Muscle layer of duodenum (tissue), 2 donors: ENCODE measurements around the gene PPIL3.
"Not testable (repeated sequence)": the region's sequence is repeated elsewhere in the genome, so short reads cannot be mapped to it uniquely, and the experiment has no call there.

Experiments used
- H3K27ac ChIP-seq: one replicate; pipeline ENCODE4 v1.7.0; 2013; ENCODE audit warnings: mild to moderate bottlenecking, low read length
- H3K27me3 ChIP-seq: one replicate; pipeline ENCODE4 v1.7.0; 2013; ENCODE audit warnings: low read depth, mild to moderate bottlenecking, control low read depth, low read length
- H3K36me3 ChIP-seq, 2 donors: one replicate each; pipeline ENCODE4 v1.7.0; 2013; ENCODE audit warnings: low read length in 2 of 2, control low read depth in 1 of 2, mild to moderate bottlenecking in 1 of 2; ENCODE audit not compliant: insufficient read depth in 2 of 2, control insufficient read depth in 1 of 2
- H3K4me1 ChIP-seq, 2 donors: one replicate each; pipeline ENCODE4 v1.7.0; 2013; ENCODE audit warnings: low read length in 2 of 2, mild to moderate bottlenecking in 2 of 2, control low read depth in 1 of 2, moderate library complexity in 1 of 2; ENCODE audit not compliant: insufficient read depth in 2 of 2, control insufficient read depth in 1 of 2
- H3K4me3 ChIP-seq, 2 donors: one replicate each; pipeline ENCODE4 v1.7.0; 2013; ENCODE audit warnings: low read length in 2 of 2, low read depth in 1 of 2, mild to moderate bottlenecking in 1 of 2
- H3K9me3 ChIP-seq, 2 donors: one replicate each; pipeline ENCODE4 v1.7.0; 2013; ENCODE audit warnings: low read length in 2 of 2, control low read depth in 1 of 2, mild to moderate bottlenecking in 1 of 2; ENCODE audit not compliant: control insufficient read depth in 1 of 2
- donor health status: healthy.

Gene PPIL3

DNA sequence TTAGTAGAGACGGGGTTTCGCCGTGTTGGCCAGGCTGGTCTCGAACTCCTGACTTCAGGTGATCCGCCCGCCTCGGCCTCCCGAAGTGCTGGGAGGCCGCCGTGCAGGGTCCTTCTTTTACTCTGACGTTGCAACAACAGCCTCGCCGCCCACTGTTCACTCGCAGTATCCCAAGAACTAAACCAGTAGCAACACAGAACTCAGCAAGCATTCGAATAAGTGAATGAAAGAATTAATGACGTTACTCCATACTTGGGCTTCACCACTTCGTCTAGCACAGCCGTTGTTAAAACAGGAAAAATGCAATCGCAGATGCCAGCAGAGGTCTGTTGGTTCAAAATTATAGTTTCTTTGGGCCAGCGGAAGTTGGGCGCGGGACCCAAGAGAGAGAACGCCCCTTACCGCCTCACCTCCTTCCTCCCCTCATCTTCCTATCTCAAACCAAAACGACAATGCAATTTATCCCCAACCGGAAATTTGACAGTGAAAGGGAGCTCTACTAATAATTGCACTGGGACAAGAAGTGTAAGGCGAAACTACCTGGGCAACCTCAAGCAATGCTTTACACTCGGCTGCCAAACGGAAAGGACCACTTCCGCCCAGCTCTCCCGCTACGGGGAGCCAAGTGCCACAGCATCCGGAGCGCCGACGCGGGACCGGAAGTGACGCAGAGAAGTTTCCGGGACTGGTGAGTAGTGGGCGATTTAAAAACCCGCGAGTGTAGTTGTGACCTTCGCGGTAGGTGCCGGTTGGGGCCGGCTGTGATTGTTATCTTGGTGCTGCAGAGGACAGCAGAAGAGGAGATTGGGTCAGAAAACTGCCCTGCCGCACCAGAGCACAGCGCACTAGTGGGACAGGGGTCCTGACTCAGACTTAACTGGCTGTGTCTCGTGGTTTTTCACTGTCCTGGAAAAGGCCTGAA is at the start of gene PPIL3, which contains the start of gene NIF3L1:
TSS of gene PPIL3 (minus strand) at position 374 of the 922 bp plus-strand sequence. CDS start 1,462 bp downstream, outside the sequence.
TSS of gene NIF3L1 (plus strand) at position 668 of the 922 bp plus-strand sequence. CDS start 2,573 bp downstream, outside the sequence.
- H3K4me3 ChIP-seq = peak within 1 kb of the TSS; percentile 83 to 99
- H3K4me1 ChIP-seq = peaks cover 0 to 24% of the 10 kb centered on the region in 2 donors
- H3K9me3 ChIP-seq = no peaks in the 10 kb centered on the region
- H3K27ac ChIP-seq = peak within 1 kb of the TSS; percentile 100
- H3K36me3 ChIP-seq = peaks cover 9 to 17% of the 10 kb centered on the region in 2 donors
- H3K27me3 ChIP-seq = no peaks in the 10 kb centered on the region

- Histone ChIP-seq H3K4me1 (no peaks in the 10 kb centered on the region), H3K9me3 (no peaks in the 10 kb centered on the region), H3K4me3 (no peak overlapping the region), H3K27ac (no peak overlapping the region), H3K36me3 (peaks cover 30 to 32% of the 10 kb centered on the region in 2 donors), H3K27me3 (no peaks in the 10 kb centered on the region)
Observed at GRCh38 chr2:200930947-200931626, 42.2 kb upstream of the PPIL3 start.

GRCh38 chr2:200929334-200930249 is 40.7 kb upstream of the PPIL3 start:
- Histone ChIP-seq H3K27ac (no peak overlapping the region), H3K27me3 (no peaks in the 10 kb centered on the region), H3K4me1 (no peaks in the 10 kb centered on the region), H3K36me3 (peaks cover 19 to 24% of the 10 kb centered on the region in 2 donors), H3K9me3 (no peaks in the 10 kb centered on the region), H3K4me3 (no peak overlapping the region)

DNA sequence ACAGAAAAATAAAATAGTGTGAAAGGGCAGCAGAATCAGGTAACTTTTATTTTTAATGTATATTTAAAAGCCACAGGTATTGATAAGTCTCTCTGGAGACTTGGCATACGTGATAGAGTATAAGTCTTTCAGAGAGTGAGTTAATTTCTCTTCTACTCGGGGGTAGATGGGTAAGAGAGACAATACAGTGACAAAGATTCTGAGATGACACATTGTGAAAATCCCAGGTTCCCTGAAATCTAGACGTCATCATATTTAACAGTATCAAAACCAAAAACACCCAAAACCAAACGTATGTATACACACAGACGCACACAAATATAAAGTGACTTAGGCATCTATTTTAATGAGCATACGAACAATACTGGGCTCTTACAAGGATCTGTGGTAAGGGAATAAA is 33.6 kb upstream of the PPIL3 start:
- H3K27ac ChIP-seq = no peak overlapping the region
- H3K9me3 ChIP-seq = no peaks in the 10 kb centered on the region
- H3K4me1 ChIP-seq = no peaks in the 10 kb centered on the region
- no peaks in the 10 kb centered on the region for H3K27me3 ChIP-seq
- no peak overlapping the region for H3K4me3 ChIP-seq
- peaks cover 27 to 57% of the 10 kb centered on the region in 2 donors for H3K36me3 ChIP-seq

DNA sequence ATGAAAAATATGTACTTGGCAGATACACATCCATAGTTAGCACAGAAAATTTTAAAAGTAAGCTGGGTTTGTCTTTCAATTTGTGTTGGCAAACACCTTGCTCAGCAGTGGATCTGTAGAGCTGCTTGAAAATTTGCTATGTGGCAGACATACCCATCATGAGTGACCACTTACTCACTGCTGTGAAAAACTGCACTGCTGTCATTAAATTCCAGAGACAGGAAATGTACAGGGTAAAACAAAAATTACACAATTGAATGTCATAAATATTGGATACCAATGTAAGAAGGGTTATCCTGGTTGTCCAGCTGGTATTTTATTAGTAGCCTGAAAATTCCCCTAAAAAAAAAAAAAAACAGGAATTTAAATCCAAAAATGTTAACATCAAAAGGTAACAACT is 24.8 kb upstream of the PPIL3 start:
- Histone ChIP-seq H3K9me3 (no peaks in the 10 kb centered on the region), H3K4me3 (no peak overlapping the region), H3K36me3 (peaks cover 46 to 65% of the 10 kb centered on the region in 2 donors), H3K4me1 (no peaks in the 10 kb centered on the region), H3K27ac (no peak overlapping the region), H3K27me3 (no peaks in the 10 kb centered on the region)

GRCh38 chr2:200909958-200910357 is 21.1 kb upstream of the PPIL3 start:
- Histone ChIP-seq H3K4me3 (no peak overlapping the region), H3K27ac (no peak overlapping the region), H3K4me1 (no peaks in the 10 kb centered on the region), H3K36me3 (peaks cover 36 to 44% of the 10 kb centered on the region in 2 donors), H3K27me3 (no peaks in the 10 kb centered on the region), H3K9me3 (no peaks in the 10 kb centered on the region)

GRCh38 chr2:200905618-200906296 is 16.9 kb upstream of the PPIL3 start:
- peaks cover 20 to 27% of the 10 kb centered on the region in 2 donors for H3K36me3 ChIP-seq
- H3K27ac ChIP-seq = no peak overlapping the region
- H3K9me3 ChIP-seq = no peaks in the 10 kb centered on the region
- no peaks in the 10 kb centered on the region for H3K4me1 ChIP-seq
- no peak overlapping the region for H3K4me3 ChIP-seq
- no peaks in the 10 kb centered on the region for H3K27me3 ChIP-seq

DNA sequence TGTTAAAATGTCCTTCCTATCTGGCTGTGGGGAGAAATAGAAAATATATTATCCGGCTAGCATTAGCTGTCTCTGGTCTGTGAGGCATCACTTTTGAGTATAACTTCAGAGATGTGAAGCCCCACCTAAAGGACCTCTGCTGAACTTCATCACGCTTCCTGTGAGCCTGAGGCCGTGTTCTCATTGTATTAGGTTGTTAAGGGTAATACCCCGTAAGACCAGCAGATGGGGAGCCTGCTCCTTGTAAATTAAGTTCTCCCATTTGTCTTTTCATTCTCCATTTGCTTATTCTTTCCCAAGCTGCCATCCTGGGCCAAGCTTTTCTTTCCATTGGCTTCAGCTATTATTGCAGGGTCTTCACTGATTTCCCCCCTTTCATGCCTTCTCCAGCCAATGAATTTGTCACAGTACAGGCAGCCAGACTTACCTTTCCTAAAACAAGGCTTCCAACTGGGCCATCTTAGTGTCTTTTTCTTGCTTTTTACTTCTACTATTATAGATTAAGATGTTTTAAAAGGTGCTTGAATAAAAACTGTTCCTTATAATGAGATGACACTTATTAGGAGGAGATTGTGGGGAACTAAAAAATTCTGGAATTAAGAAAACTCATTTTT is 12.7 kb upstream of the PPIL3 start:
- Histone ChIP-seq H3K9me3 (no peaks in the 10 kb centered on the region), H3K27me3 (no peaks in the 10 kb centered on the region), H3K4me3 (no peak overlapping the region), H3K4me1 (no peaks in the 10 kb centered on the region), H3K27ac (no peak overlapping the region), H3K36me3 (peaks cover 33 to 48% of the 10 kb centered on the region in 2 donors)

DNA sequence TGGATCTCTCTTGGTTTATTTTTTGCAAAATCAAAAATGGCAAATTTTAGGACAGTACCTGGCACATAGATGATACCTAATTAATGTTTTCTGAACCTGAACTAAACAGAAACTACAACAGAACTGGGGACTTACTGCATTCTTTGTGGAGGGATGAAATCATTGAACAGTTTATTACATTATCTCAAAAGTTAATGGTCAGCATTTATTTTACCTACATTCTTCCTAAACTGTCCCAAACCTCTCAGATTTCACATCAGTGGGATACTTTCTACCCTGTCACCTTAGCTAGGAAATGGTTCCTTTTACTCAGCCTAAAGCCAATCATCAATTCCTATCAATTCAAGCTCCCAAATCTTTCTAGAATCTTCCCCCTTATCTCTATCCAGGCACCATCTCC is 10.6 kb upstream of the PPIL3 start:
- Histone ChIP-seq H3K27ac (no peak overlapping the region), H3K4me3 (no peak overlapping the region), H3K4me1 (no peaks in the 10 kb centered on the region), H3K27me3 (no peaks in the 10 kb centered on the region), H3K9me3 (no peaks in the 10 kb centered on the region), H3K36me3 (peaks cover 44 to 63% of the 10 kb centered on the region in 2 donors)

DNA sequence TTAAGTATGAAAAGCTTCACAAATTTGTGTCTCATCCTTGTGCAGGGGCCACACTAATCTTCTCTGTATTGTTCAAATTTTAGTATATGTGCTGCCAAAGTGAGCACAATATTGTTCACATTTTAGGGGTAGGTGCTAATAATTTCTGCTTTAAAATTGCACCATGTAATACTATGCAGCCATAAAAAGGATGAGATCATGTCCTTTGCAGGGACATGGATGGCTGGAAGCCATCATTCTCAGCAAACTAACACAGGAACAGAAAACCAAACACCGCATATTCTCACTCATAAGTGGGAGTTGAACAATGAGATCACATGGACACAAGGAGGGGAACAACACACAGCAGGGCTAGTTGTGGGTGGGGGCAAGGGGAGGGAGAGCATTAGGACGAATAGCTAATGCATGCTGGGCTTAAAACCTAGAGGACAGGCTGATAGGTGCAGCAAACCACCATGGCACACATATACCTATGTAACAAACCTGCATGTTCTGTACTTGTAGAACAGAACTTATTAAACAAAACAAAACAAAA is 7.1 kb downstream of the PPIL3 start:
- H3K27me3 ChIP-seq, H3K9me3 ChIP-seq, H3K4me3 ChIP-seq, H3K27ac ChIP-seq, H3K4me1 ChIP-seq: not testable (repeated sequence)
- H3K36me3 ChIP-seq = peaks cover 36 to 49% of the 10 kb centered on the region in 2 donors
